Panc1 (cell line): Measurements from ENCODE around the gene TNIK. TPM values are rescaled to one million over a fixed set of nuclear protein-coding genes. Genes with fewer than 3 reads are reported as not detected.

ENCODE experiments used
- ATAC-seq: fragments of 200-7000 bp; cut with Tn5 transposase; 2 replicates; pipeline ENCODE4 v1.9.1; 2020; ENCODE audit warnings: mild to moderate bottlenecking, moderate library complexity
- BruUV-seq: library from RNA; stranded (reverse); fragments of 400-500 nt; replicated peaks from 2 replicates; lab custom pipeline; 2021; lab: Mats Ljungman, UMichigan
- CTCF ChIA-PET: fragments of 300-600 bp; sonication (Branson Sonifier 250); formaldehyde crosslinking; loops from one replicate; lab custom pipeline; 2022; ENCODE audit warnings: antibody characterized with exemption; lab: Charles Lee
- POLR2A ChIA-PET: fragments of 300-600 bp; sonication (Branson Sonifier 250); formaldehyde crosslinking; loops from one replicate; lab custom pipeline; 2022; ENCODE audit warnings: antibody characterized with exemption; lab: Charles Lee
- DNase-seq: peaks from one replicate; pipeline ENCODE4 v3.0.0-alpha.2; 2010; ENCODE audit warnings: low read depth, low spot score
- H3K27ac ChIP-seq: 2 replicates; pipeline ENCODE4 v1.5.1; 2011; ENCODE audit warnings: mild to moderate bottlenecking, low read length, inconsistent platforms
- H3K27me3 ChIP-seq: fragments of 200-500 bp; sonication (Bioruptor generic); 2 replicates; pipeline ENCODE4 v1.6.0; 2014; ENCODE audit warnings: low read length, inconsistent platforms; ENCODE audit not compliant: control insufficient read depth, insufficient read depth
- H3K36me3 ChIP-seq: fragments of 200-500 bp; sonication (Bioruptor generic); 2 replicates; pipeline ENCODE4 v1.5.1; 2014; ENCODE audit warnings: inconsistent platforms, mild to moderate bottlenecking, low read length, moderate library complexity; ENCODE audit not compliant: control insufficient read depth, insufficient read depth
- H3K4me1 ChIP-seq: 2 replicates; pipeline ENCODE4 v1.5.1; 2011; ENCODE audit warnings: inconsistent platforms, mild to moderate bottlenecking, low read length, moderate library complexity; ENCODE audit not compliant: control insufficient read depth, insufficient read depth
- H3K4me3 ChIP-seq, 2 experiments: 2 replicates each; pipeline ENCODE4 v1.5.1; 2011 to 2012; ENCODE audit warnings: low read depth in 2 of 2, low read length in 2 of 2, mild to moderate bottlenecking in 2 of 2, inconsistent platforms in 1 of 2, moderate library complexity in 1 of 2
- H3K9me3 ChIP-seq: fragments of 200-500 bp; sonication (Bioruptor generic); 2 replicates; pipeline ENCODE4 v1.5.1; 2014; ENCODE audit warnings: low read depth, mild to moderate bottlenecking, inconsistent platforms, low read length, moderate library complexity; ENCODE audit not compliant: control insufficient read depth, insufficient read depth
- CTCF ChIP-seq: fragments of 450-650 bp; IDR thresholded peaks from 2 replicates; pipeline ENCODE4 v1.5.1; 2017; ENCODE audit warnings: mild to moderate bottlenecking
- POLR2AphosphoS5 ChIP-seq: IDR thresholded peaks from 2 replicates; pipeline ENCODE4 v1.6.1; 2012; ENCODE audit warnings: mild to moderate bottlenecking, low read depth, low read length, moderate library complexity
- REST ChIP-seq, 2 experiments: IDR thresholded peaks; 2 replicates each; pipeline ENCODE4 v1.6.1; 2011 to 2012; ENCODE audit warnings: low read depth in 2 of 2, control low read depth in 1 of 2, low read length in 1 of 2, mild to moderate bottlenecking in 1 of 2, moderate library complexity in 1 of 2; ENCODE audit not compliant: insufficient read depth in 1 of 2
- SIN3A ChIP-seq: IDR thresholded peaks from 2 replicates; pipeline ENCODE4 v1.6.1; 2012; ENCODE audit warnings: low read depth, mild to moderate bottlenecking, low read length, moderate library complexity, borderline replicate concordance; ENCODE audit not compliant: insufficient read depth
- TCF7L2 ChIP-seq: IDR thresholded peaks from 2 replicates; pipeline ENCODE4 v1.6.1; 2011; ENCODE audit warnings: mild to moderate bottlenecking, low read depth, low read length, inconsistent platforms
- in situ Hi-C: cut with HindIII; loops from 2 replicates; pipeline ENCODE4 v1.10.0; 2016; ENCODE audit warnings: low sequenced_read_pairs, low pct_unique_long_range_greater_than_20kb
- intact Hi-C: fragments of 100-400 bp; cut with micrococcal nuclease; formaldehyde crosslinking; loops from one replicate; pipeline ENCODE4 v1.10.0; 2022; ENCODE audit not compliant: unreplicated experiment
- total RNA-seq: library from RNA; stranded (reverse); gene quantifications from one replicate; pipeline ENCODE4 v1.2.1, GENCODE V29; 2021; ENCODE audit not compliant: unreplicated experiment

Gene TNIK
- total RNA-seq, 1 experiment from 2014 or later: 1.9 TPM

- no peaks in the 10 kb centered on the region for H3K4me1 ChIP-seq
- in situ Hi-C loops (no loop called here), intact Hi-C loops (loop anchor here (1.0 to 10.0 kb wide), 2 partner anchors 380 to 647 kb away; no protein-coding TSS in a partner anchor)
- ATAC-seq (peak; percentile 88), DNase-seq (no peak)
- POLR2A ChIA-PET: no interaction called here
- no peak overlapping the region for H3K27ac ChIP-seq
- CTCF ChIA-PET: no interaction called here
- H3K4me3 ChIP-seq: no peak overlapping the region
- no peaks in the 10 kb centered on the region for H3K36me3 ChIP-seq
- no peaks in the 10 kb centered on the region for H3K9me3 ChIP-seq
- TF ChIP-seq CTCF (peak; percentile 80), POLR2AphosphoS5 (no peak)
- no peaks in the 10 kb centered on the region; the same call in 1 of the 2 replicates for H3K27me3 ChIP-seq
- no TSS peak for BruUV-seq
Observed at GRCh38 chr3:171187706-171188290, 272.4 kb downstream of the TNIK start.

- in situ Hi-C loops: no loop called here
- TF ChIP-seq REST (IDR thresholded peaks at IDR 0.05; ENCODE audit: insufficient read depth in 1 of 2, low read depth in 2 of 2, low read length in 1 of 2) (no peak), POLR2AphosphoS5 (no peak), CTCF (no peak), TCF7L2 (no peak), SIN3A (no peak)
- intact Hi-C loops: loop anchor here (1.0 to 10.0 kb wide), 2 partner anchors 380 to 648 kb away; no protein-coding TSS in a partner anchor
Observed at GRCh38 chr3:171186817-171187500, 273.2 kb downstream of the TNIK start.

More at GRCh38 chr3:171186817-171187500, 273.2 kb downstream of the TNIK start:
- Histone ChIP-seq H3K27ac (no peak overlapping the region), H3K27me3 (no peaks in the 10 kb centered on the region; the same call in 1 of the 2 replicates), H3K9me3 (no peaks in the 10 kb centered on the region), H3K36me3 (no peaks in the 10 kb centered on the region), H3K4me1 (no peaks in the 10 kb centered on the region), H3K4me3 (no peak overlapping the region)
- no TSS peak for BruUV-seq
- ChIA-PET CTCF (interaction anchor here (0.6 kb wide), 1 partner anchor 379 kb away, joined by 3 read pairs; no protein-coding TSS in a partner anchor), POLR2A (no interaction called here)
- DNase-seq: no peak
- ATAC-seq: no peak
